PC-9 (cell line): ENCODE measurements around the gene ENTR1. TPM values are rescaled to one million over a fixed set of nuclear protein-coding genes. Genes with fewer than 3 reads are reported as not detected.
"Not testable (repeated sequence)": the region's sequence is repeated elsewhere in the genome, so short reads cannot be mapped to it uniquely, and the experiment has no call there.

ENCODE experiments used
- BruUV-seq: library from RNA; stranded (reverse); fragments of 400-500 nt; replicated peaks from 2 replicates; lab custom pipeline; 2021; lab: Mats Ljungman, UMichigan
- CTCF ChIA-PET: fragments of 300-600 bp; sonication (Branson Sonifier 250); formaldehyde crosslinking; loops from one replicate; lab custom pipeline; 2022; ENCODE audit warnings: antibody characterized with exemption; lab: Charles Lee
- POLR2A ChIA-PET: fragments of 300-600 bp; sonication (Branson Sonifier 250); formaldehyde crosslinking; loops from one replicate; lab custom pipeline; 2022; ENCODE audit warnings: antibody characterized with exemption; ENCODE audit not compliant: unreplicated experiment; lab: Charles Lee
- DNase-seq, 2 experiments: peaks; one replicate each; pipeline versions ENCODE4 v3.0.0 to v3.0.0-alpha.2; 2015 to 2022; ENCODE audit warnings: mixed read lengths in 1 of 2
- H2AFZ ChIP-seq: fragments of 200-600 bp; sonication (generic); 2 replicates; pipeline ENCODE4 v1.8.1; 2017; ENCODE audit warnings: antibody characterized with exemption
- H3F3A ChIP-seq: fragments of 200-600 bp; sonication (generic); 2 replicates; pipeline ENCODE4 v1.8.1; 2017; ENCODE audit warnings: antibody characterized with exemption, mild to moderate bottlenecking, low read depth; ENCODE audit not compliant: insufficient read depth
- H3K27ac ChIP-seq: fragments of 200-600 bp; sonication (generic); 2 replicates; pipeline ENCODE4 v1.6.1; 2016; ENCODE audit warnings: mixed run types
- H3K27me3 ChIP-seq: fragments of 200-600 bp; sonication (generic); 2 replicates; pipeline ENCODE4 v1.6.1; 2016; ENCODE audit warnings: low read depth, mixed run types; ENCODE audit not compliant: insufficient read depth
- H3K36me3 ChIP-seq: fragments of 200-600 bp; sonication (generic); 2 replicates; pipeline ENCODE4 v1.6.1; 2016; ENCODE audit warnings: low read depth, mixed run types
- H3K4me1 ChIP-seq: fragments of 200-600 bp; sonication (generic); replicated peaks from 2 replicates; pipeline ENCODE4 v1.6.1; 2016; ENCODE audit warnings: mixed run types; ENCODE audit not compliant: insufficient read depth
- H3K4me2 ChIP-seq: fragments of 200-600 bp; sonication (generic); 2 replicates; pipeline ENCODE4 v1.6.1; 2017; ENCODE audit warnings: mixed run types
- H3K4me3 ChIP-seq: fragments of 200-600 bp; sonication (generic); 2 replicates; pipeline ENCODE4 v1.6.1; 2016; ENCODE audit warnings: mixed run types
- H3K79me2 ChIP-seq: fragments of 200-600 bp; sonication (generic); 2 replicates; pipeline ENCODE4 v1.6.1; 2017; ENCODE audit warnings: low read depth, mixed run types
- H3K9me2 ChIP-seq: fragments of 200-600 bp; sonication (generic); 2 replicates; pipeline ENCODE4 v1.8.1; 2017; ENCODE audit warnings: mild to moderate bottlenecking; ENCODE audit not compliant: insufficient read depth
- H3K9me3 ChIP-seq: fragments of 200-600 bp; sonication (generic); 2 replicates; pipeline ENCODE4 v1.8.1; 2016; ENCODE audit warnings: low read depth; ENCODE audit not compliant: insufficient read depth
- H4K20me1 ChIP-seq: fragments of 200-600 bp; sonication (generic); 2 replicates; pipeline ENCODE4 v1.8.1; 2017; ENCODE audit not compliant: insufficient read depth
- CTCF ChIP-seq: fragments of 200-600 bp; sonication (generic); conservative IDR thresholded peaks from 2 replicates; pipeline ENCODE4 v1.6.1; 2017; ENCODE audit warnings: mixed run types, antibody characterized with exemption, mild to moderate bottlenecking, moderate library complexity
- EZH2 ChIP-seq: fragments of 200-600 bp; sonication (generic); IDR thresholded peaks from 2 replicates; pipeline ENCODE4 v1.8.0; 2017; ENCODE audit warnings: antibody characterized with exemption, low read depth
- intact Hi-C: fragments of 100-400 bp; cut with micrococcal nuclease; formaldehyde crosslinking; loops from one replicate; pipeline ENCODE4 v1.10.0; 2022; ENCODE audit not compliant: unreplicated experiment
- total RNA-seq: library from RNA; stranded (reverse); gene quantifications from 2 replicates; pipeline ENCODE4 v1.2.3, GENCODE V29; 2021

Gene ENTR1
- total RNA-seq, 1 experiment from 2014 or later: 67.9 TPM

GRCh38 chr9:136409557-136410455, 608 bp downstream of the ENTR1 start:
- Histone ChIP-seq H3K79me2 (peaks cover 53% of the 10 kb centered on the region), H3K27me3 (no peaks in the 10 kb centered on the region), H3K36me3 (peaks cover 18% of the 10 kb centered on the region), H4K20me1 (peaks cover 23% of the 10 kb centered on the region), H3F3A (peaks cover 15% of the 10 kb centered on the region; the same call in 1 of the 2 replicates), H3K4me3 (peak overlapping the region; percentile 94), H3K9me2 (no peaks in the 10 kb centered on the region), H2AFZ (peak overlapping the region; percentile 75), H3K4me2 (peak overlapping the region; percentile 86), H3K9me3 (no peaks in the 10 kb centered on the region), H3K4me1 (peaks cover 17% of the 10 kb centered on the region; the same call in 1 of the 2 replicates), H3K27ac (no peak overlapping the region)
- intact Hi-C loops: no loop called here
- peak; percentile 46 to 50 for DNase-seq
- BruUV-seq: TSS peak; percentile 77
- POLR2A ChIA-PET: interaction anchor here (0.7 kb wide), 1 partner anchor 586 kb away, joined by 6 read pairs; the partner anchor contains the start of gene CLIC3
- CTCF ChIA-PET: interaction anchor here (0.6 kb wide), 1 partner anchor 64 kb away, joined by 5 read pairs; no protein-coding TSS in a partner anchor
- TF ChIP-seq EZH2: no peak
- TF ChIP-seq CTCF: no peak

- CTCF ChIA-PET: no interaction called here
- H3K4me2 ChIP-seq: no peak overlapping the region
- no peak for TF ChIP-seq CTCF
- TF ChIP-seq EZH2: no peak
- intact Hi-C loops: no loop called here
- BruUV-seq: no TSS peak
- H4K20me1 ChIP-seq: peaks cover 17% of the 10 kb centered on the region
- no peaks in the 10 kb centered on the region for H3K27me3 ChIP-seq
- no peak for DNase-seq
- peaks cover 17% of the 10 kb centered on the region; the same call in 1 of the 2 replicates for H3K4me1 ChIP-seq
- H3K4me3 ChIP-seq: no peak overlapping the region
- peaks cover 15% of the 10 kb centered on the region; the same call in 1 of the 2 replicates for H3F3A ChIP-seq
- no peak overlapping the region for H3K27ac ChIP-seq
- H2AFZ ChIP-seq: no peak overlapping the region
- peaks cover 43% of the 10 kb centered on the region for H3K79me2 ChIP-seq
- POLR2A ChIA-PET: no interaction called here
- peaks cover 12% of the 10 kb centered on the region for H3K36me3 ChIP-seq
- H3K9me3 ChIP-seq: no peaks in the 10 kb centered on the region
- H3K9me2 ChIP-seq: no peaks in the 10 kb centered on the region
Observed at GRCh38 chr9:136407911-136408310, 2.5 kb downstream of the ENTR1 start.

GRCh38 chr9:136407061-136407460, 3.4 kb downstream of the ENTR1 start:
- CTCF ChIA-PET, H3K27ac ChIP-seq, BruUV-seq, H3K27me3 ChIP-seq, H3K4me3 ChIP-seq, H2AFZ ChIP-seq, H3K9me2 ChIP-seq, DNase-seq, POLR2A ChIA-PET, H3K36me3 ChIP-seq, H3K9me3 ChIP-seq, H3K4me2 ChIP-seq, intact Hi-C loops: not testable (repeated sequence)
- H3K4me1 ChIP-seq: peaks cover 16% of the 10 kb centered on the region; the same call in 1 of the 2 replicates
- H4K20me1 ChIP-seq: peaks cover 10% of the 10 kb centered on the region
- H3F3A ChIP-seq: peaks cover 18% of the 10 kb centered on the region; the same call in 1 of the 2 replicates
- peaks cover 35% of the 10 kb centered on the region for H3K79me2 ChIP-seq

- H3K4me2 ChIP-seq, CTCF ChIA-PET, H4K20me1 ChIP-seq, BruUV-seq, H3K4me3 ChIP-seq, H3K36me3 ChIP-seq, POLR2A ChIA-PET, H3K9me3 ChIP-seq, H3K9me2 ChIP-seq, H2AFZ ChIP-seq, H3K27ac ChIP-seq, H3K4me1 ChIP-seq, DNase-seq, H3K27me3 ChIP-seq, intact Hi-C loops: not testable (repeated sequence)
- Histone ChIP-seq H3K79me2 (peaks cover 23% of the 10 kb centered on the region), H3F3A (peaks cover 18% of the 10 kb centered on the region; the same call in 1 of the 2 replicates)
Observed at GRCh38 chr9:136405904-136406303, 4.5 kb downstream of the ENTR1 start.
